Aorta (tissue), 5 donors: ENCODE data around the gene TMPRSS5. TPM values are rescaled to one million over a fixed set of nuclear protein-coding genes. Genes with fewer than 3 reads are reported as not detected.
"Not testable (repeated sequence)": the region's sequence is repeated elsewhere in the genome, so short reads cannot be mapped to it uniquely, and the experiment has no call there.

ENCODE experiments used
- ATAC-seq: fragments of 200-7000 bp; cut with Tn5 transposase; one replicate; pipeline ENCODE4 v1.9.1; 2022; ENCODE audit warnings: moderate library complexity; ENCODE audit not compliant: low FRiP score
- DNase-seq, 2 donors: peaks; one replicate each; pipeline ENCODE4 v3.0.0-alpha.2; 2020
- H3K27ac ChIP-seq, 2 donors: one replicate each; pipeline ENCODE4 v1.5.1; 2013; ENCODE audit warnings: low read length in 2 of 2, mild to moderate bottlenecking in 2 of 2, moderate library complexity in 2 of 2, control low read depth in 1 of 2, inconsistent platforms in 1 of 2, low read depth in 1 of 2
- H3K27me3 ChIP-seq, 2 donors: one replicate each; pipeline ENCODE4 v1.6.1; 2013; ENCODE audit warnings: control low read depth in 1 of 2, low read length in 1 of 2, mild to moderate bottlenecking in 1 of 2, moderate library complexity in 1 of 2; ENCODE audit not compliant: insufficient read depth in 2 of 2, control insufficient read depth in 1 of 2
- H3K36me3 ChIP-seq, 2 donors: one replicate each; pipeline ENCODE4 v1.6.1; 2013; ENCODE audit warnings: control low read depth in 1 of 2, low read length in 1 of 2, mild to moderate bottlenecking in 1 of 2; ENCODE audit not compliant: insufficient read depth in 2 of 2, control insufficient read depth in 1 of 2
- H3K4me1 ChIP-seq, 2 donors: one replicate each; pipeline ENCODE4 v1.6.1; 2013; ENCODE audit warnings: low read length in 2 of 2, control low read depth in 1 of 2, mild to moderate bottlenecking in 1 of 2, moderate library complexity in 1 of 2; ENCODE audit not compliant: insufficient read depth in 2 of 2, control insufficient read depth in 1 of 2
- H3K4me3 ChIP-seq, 2 donors: one replicate each; pipeline ENCODE4 v1.5.1; 2013; ENCODE audit warnings: low read length in 2 of 2, control low read depth in 1 of 2, mild to moderate bottlenecking in 1 of 2
- H3K9me3 ChIP-seq: one replicate; pipeline ENCODE4 v1.6.1; 2013; ENCODE audit warnings: mild to moderate bottlenecking, low read length; ENCODE audit not compliant: control insufficient read depth
- WGBS, 2 donors: extraction: QIAGEN DNeasy Blood & Tissue Kit; methylation state at CpG; one replicate each; pipeline ENCODE4 v1.1.7; 2013; 5-methylcytosine and 5-hydroxymethylcytosine counted together
- intact Hi-C, 2 donors: fragments of 100-400 bp; cut with DNase I; formaldehyde crosslinking; loops; one replicate each; pipeline versions ENCODE4 v1.14.2 to v1.15.0; 2022
- polyA plus RNA-seq, 2 donors: library from polyadenylated mRNA; stranded (reverse); fragments of 200-250 nt; gene quantifications; one replicate each; pipeline ENCODE4 v1.2.3, GENCODE V29; 2013
- total RNA-seq, 2 donors: library from RNA; stranded (reverse); fragmentation: NEBNext Ultra II Directional; extraction: Animal tissue kit (Norgen Biotek cat#: 25700); gene quantifications; one replicate each; pipeline ENCODE4 v1.2.1, GENCODE V29; 2021
- donor health status: healthy with polysubstance abuse.
- donor health status: Bipolar disorder and iron deficiency.
- donor health status: DM: no; HTN: no; CAD: no.
- donor health status: DM: no; HTN: no; CAD: no.
- donor health status: DM: yes; HTN: yes; CAD: no.

Gene TMPRSS5
- total and polyA plus RNA-seq, 4 donors: 1.8 to 2.2 (median 2.0) TPM; not detected in 1

DNA sequence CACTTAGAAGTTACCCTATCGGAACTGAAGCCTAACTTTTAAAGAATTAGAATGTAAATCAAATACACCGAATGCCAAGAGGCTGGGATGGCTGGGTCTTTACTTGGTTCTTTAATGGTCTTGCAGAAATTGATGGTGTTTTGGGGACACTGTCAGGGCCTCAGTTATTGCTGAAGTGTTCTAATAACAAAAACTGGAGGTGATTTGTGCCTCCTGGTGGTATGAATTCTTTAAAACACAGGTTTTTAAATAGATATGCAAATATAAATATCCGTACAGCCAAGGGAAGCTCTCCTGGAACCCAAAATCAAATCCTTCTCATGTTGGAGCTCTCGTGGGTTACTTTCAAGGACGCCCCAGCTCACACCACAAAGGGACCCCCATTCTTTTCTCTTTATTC lies 19.3 kb upstream of the TMPRSS5 start:
- no peaks in the 10 kb centered on the region for H3K9me3 ChIP-seq
- H3K27me3 ChIP-seq: no peaks in the 10 kb centered on the region
- DNase-seq (no peak), ATAC-seq (no peak)
- H3K27ac ChIP-seq: no peak overlapping the region
- peaks cover 0 to 4% of the 10 kb centered on the region in 2 donors for H3K4me1 ChIP-seq
- WGBS, 2 donors: 90 to 96% methylated on average over 5 of the region's 5 CpGs
- intact Hi-C loops: no loop called here
- H3K4me3 ChIP-seq: no peak overlapping the region
- peaks cover 0 to 3% of the 10 kb centered on the region in 2 donors for H3K36me3 ChIP-seq

DNA sequence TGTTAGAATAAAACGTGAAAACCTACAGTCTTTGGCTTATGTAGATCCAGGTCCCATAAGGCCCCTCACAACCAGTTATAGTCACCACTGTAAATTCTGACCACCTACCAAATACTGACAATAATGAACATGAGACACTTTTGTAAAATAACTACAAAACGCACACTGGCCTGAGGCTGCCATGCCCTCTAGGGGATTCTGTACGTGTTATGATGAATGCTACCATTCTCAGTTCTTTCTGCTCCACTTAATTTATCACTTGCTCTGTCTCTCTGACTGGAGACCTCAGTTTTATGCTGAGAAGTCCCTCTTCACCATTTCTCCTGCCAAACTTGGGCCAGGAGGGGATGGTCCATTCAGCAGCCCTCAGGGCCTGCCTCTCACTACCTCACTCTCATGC lies 18.7 kb upstream of the TMPRSS5 start:
- Histone ChIP-seq H3K27me3 (no peaks in the 10 kb centered on the region), H3K27ac (no peak overlapping the region), H3K4me3 (no peak overlapping the region), H3K9me3 (no peaks in the 10 kb centered on the region), H3K4me1 (peaks cover 0 to 4% of the 10 kb centered on the region in 2 donors), H3K36me3 (peaks cover 0 to 3% of the 10 kb centered on the region in 2 donors)
- WGBS, 2 donors: 91 to 92% methylated on average over 3 of the region's 3 CpGs
- intact Hi-C loops: no loop called here
- no peak for ATAC-seq
- no peak for DNase-seq

DNA sequence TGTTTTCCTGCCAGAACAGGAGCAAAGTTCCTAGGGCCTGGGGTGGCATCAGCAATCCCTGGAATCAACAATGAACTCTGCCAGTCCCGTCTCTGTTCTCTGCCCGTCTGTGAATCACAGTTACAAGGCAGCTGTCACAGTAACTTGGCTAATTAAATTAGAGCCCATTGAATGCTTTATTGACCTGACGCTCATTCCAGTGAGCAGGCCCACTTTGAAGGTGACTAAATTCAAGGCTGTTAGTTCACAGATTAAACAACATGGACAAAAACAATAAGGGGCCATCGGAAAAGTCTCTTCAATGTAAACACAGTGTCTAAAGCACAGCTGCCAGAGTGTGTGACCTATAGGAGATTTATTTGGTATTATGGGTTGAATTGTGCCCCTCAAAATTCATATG lies 17.7 kb upstream of the TMPRSS5 start:
- intact Hi-C loops: no loop called here
- ATAC-seq: no peak
- Histone ChIP-seq H3K9me3 (no peaks in the 10 kb centered on the region), H3K36me3 (peaks cover 0 to 4% of the 10 kb centered on the region in 2 donors), H3K4me3 (no peak overlapping the region), H3K27me3 (no peaks in the 10 kb centered on the region), H3K27ac (no peak overlapping the region), H3K4me1 (peaks cover 0 to 2% of the 10 kb centered on the region in 2 donors)
- no peak for DNase-seq
- 88 to 91% methylated on average over 4 of the region's 4 CpGs for WGBS, 2 donors

DNA sequence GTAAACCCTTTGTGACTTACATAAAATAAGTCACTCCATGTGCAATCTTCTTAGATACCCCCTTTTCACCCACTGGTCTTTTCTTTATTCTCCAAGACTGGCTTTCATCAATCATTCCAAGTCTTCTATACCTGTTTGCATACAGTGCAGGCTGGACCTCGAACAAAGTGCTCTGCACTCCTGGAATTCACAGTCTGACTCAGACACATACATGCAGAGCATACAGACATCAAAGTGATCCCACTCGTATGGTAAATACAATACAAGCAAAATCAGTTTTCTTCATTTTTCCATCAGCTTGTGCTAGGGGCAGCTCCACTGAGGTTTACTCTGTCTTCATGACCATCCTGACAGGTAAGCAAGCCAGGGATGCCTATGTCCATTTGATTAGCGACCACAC lies 16.8 kb upstream of the TMPRSS5 start:
- Histone ChIP-seq H3K27ac (no peak overlapping the region), H3K27me3 (no peaks in the 10 kb centered on the region), H3K4me3 (no peak overlapping the region), H3K36me3 (peaks cover 0 to 4% of the 10 kb centered on the region in 2 donors), H3K4me1 (peaks cover 0 to 2% of the 10 kb centered on the region in 2 donors), H3K9me3 (no peaks in the 10 kb centered on the region)
- DNase-seq (no peak), ATAC-seq (no peak)
- WGBS, 2 donors: 92 to 93% methylated on average over 3 of the region's 3 CpGs
- intact Hi-C loops: no loop called here

DNA sequence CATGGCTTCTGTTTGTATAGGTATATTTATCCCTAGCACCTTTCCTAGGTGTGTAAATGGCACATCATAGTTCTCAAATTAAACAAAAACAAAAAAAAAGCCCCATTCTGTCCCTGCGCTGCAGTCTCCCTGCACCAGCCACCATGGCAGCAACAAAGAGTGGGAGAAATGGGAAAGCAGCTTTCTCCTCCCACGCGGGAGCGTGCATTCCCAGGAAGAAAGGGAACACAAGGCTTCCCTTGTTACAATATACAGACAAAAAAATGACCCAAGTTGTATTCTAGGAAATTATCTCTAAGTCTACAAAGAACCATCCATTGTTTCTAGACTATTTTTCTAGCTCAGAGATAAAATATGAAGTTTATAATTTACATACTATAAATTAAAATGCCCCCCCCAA lies 16.1 kb upstream of the TMPRSS5 start:
- no peak for ATAC-seq
- Histone ChIP-seq H3K27me3 (no peaks in the 10 kb centered on the region), H3K9me3 (no peaks in the 10 kb centered on the region), H3K4me1 (peaks cover 0 to 2% of the 10 kb centered on the region in 2 donors), H3K27ac (no peak overlapping the region), H3K4me3 (no peak overlapping the region), H3K36me3 (peaks cover 0 to 4% of the 10 kb centered on the region in 2 donors)
- intact Hi-C loops: no loop called here
- no peak for DNase-seq
- 87 to 94% methylated on average over 4 of the region's 4 CpGs for WGBS, 2 donors

DNA sequence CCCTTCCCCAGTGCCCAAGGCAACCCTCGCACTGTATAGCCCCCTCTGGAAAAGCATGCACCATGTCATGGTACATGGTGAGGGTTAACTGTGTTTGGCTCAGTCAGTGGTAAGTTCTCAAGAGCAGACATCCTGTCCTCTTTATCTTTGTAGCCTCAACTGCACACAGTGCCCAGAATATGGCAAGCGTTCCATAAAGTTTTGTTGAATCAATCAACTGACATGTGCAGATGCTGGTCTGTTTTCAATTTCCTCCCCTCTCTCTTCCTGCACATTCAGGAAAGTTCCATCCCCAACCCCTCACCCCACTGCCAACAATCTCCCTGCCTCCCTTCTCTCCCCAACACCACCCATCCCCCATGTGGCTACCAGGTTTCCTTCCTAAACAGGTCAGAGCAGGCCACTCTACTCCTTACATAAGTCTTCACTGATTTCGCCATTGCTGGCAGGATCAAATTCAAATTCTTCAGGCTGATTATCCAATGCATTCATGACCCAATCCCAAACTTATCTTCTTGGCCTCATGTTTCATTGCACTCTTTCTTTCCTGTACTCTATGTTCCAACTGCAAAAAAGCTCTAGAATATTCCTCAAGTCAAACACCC lies 15.5 kb upstream of the TMPRSS5 start:
- H3K27me3 ChIP-seq: no peaks in the 10 kb centered on the region
- DNase-seq: no peak
- H3K36me3 ChIP-seq: peaks cover 0 to 4% of the 10 kb centered on the region in 2 donors
- H3K4me1 ChIP-seq: peaks cover 0 to 2% of the 10 kb centered on the region in 2 donors
- WGBS, 2 donors: 89 to 97% methylated on average over 3 of the region's 3 CpGs
- ATAC-seq: no peak
- H3K27ac ChIP-seq: no peak overlapping the region
- H3K9me3 ChIP-seq: peaks cover 2% of the 10 kb centered on the region
- no peak overlapping the region for H3K4me3 ChIP-seq
- intact Hi-C loops: no loop called here

DNA sequence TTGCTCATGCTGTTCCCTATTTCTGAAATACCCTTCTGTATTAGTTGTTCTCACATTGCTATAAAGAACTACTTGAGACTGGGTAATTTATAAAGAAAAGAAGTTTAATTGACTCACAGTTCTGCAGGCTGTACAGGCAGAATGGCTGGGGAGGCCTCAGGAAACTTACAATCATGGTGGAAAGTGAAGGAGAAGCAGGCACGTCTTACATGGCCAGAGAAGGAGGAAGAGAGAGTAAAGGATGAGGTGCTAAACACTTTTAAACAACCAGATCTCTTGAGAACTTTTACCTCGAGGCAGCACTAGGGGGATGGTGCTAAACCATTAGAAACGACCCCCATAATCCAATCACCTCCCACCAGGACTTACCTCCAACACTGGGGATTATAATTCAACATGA lies 14.4 kb upstream of the TMPRSS5 start:
- whole genome bisulfite sequencing, 2 donors: 47 to 53% methylated on average over 3 of the region's 3 CpGs
- H3K27ac ChIP-seq, H3K4me1 ChIP-seq, DNase-seq, H3K27me3 ChIP-seq, H3K4me3 ChIP-seq, H3K36me3 ChIP-seq, ATAC-seq, H3K9me3 ChIP-seq, intact Hi-C loops: not testable (repeated sequence)

DNA sequence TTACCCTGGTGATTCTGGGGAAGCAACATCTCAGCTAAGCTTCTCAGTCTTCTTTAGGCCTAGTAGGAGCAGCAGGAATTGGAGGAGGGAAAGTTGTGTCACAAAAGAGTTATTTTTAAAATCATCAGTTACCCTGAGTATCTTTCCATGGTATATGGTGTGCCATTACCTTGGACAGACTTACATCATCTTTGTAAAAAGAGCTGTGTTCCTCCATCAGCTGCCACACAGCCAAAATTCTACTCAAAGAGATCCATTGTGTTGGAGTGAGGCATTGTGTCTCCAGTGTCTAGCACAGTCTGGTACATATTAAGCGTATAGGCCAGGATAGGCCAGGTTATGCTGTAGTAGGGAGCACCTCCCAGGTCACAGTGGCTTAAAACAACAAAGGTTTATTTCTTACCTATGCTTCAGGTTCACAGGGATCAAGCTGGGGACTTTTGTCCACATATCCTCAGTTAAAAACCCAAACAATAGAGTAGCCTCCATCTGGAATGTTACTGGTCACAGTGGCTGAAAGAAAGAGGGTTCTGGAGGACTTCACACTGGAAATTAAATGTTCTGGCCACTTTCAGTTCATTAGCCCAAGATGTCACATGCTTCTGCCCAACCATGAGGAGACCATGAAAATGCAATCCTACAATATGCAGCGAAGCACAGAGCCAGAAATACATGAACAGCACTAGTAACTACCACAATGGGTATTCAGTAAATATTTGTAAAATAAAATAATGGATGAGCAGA lies 9.9 kb upstream of the TMPRSS5 start:
- Histone ChIP-seq H3K4me1 (no peaks in the 10 kb centered on the region), H3K4me3 (no peak overlapping the region), H3K9me3 (peaks cover 2% of the 10 kb centered on the region), H3K27me3 (no peaks in the 10 kb centered on the region), H3K36me3 (peaks cover 0 to 1% of the 10 kb centered on the region in 2 donors), H3K27ac (no peak overlapping the region)
- 94 to 100% methylated on average over 2 of the region's 2 CpGs for WGBS, 2 donors
- DNase-seq (no peak), ATAC-seq (no peak)
- intact Hi-C loops: no loop called here

DNA sequence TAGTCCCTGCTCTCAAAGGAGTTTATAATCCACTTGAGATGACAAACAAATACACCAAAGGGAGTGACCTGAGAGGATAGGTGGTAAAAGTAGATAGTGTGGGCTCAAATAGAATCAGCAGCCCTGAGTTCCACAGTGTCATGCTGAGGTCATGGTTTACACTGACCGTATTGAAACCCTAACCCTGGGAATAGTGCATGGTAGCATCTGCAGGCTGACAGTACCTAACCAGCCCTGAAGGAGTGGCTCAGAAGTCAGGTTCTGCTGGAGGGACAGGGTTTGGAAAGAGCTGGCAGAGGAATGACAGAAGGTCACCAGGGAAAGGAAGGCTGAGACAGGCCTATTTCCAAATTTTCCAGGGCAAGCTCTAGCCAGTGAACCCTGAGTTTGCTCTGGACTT lies 9.2 kb upstream of the TMPRSS5 start:
- Histone ChIP-seq H3K27me3 (no peaks in the 10 kb centered on the region), H3K9me3 (peaks cover 2% of the 10 kb centered on the region), H3K4me1 (no peaks in the 10 kb centered on the region), H3K4me3 (no peak overlapping the region), H3K36me3 (peaks cover 0 to 1% of the 10 kb centered on the region in 2 donors), H3K27ac (no peak overlapping the region)
- DNase-seq (no peak), ATAC-seq (no peak)
- 88% methylated on average over 1 of the region's 1 CpG for WGBS, 2 donors
- intact Hi-C loops: no loop called here
